Measurements from ENCODE around the gene CCNK.

GRCh38 chr14:99467336-99468078 lies 13.7 kb upstream of the CCNK start:
- no peak for TF ChIP-seq POLR2AphosphoS5 (IDR thresholded peaks at IDR 0.05; ENCODE audit: low read depth, low read length)
- no peak for TF ChIP-seq SIN3A (IDR thresholded peaks at IDR 0.05; ENCODE audit: borderline replicate concordance, insufficient read depth, low read length)
- no peak for TF ChIP-seq REST (IDR thresholded peaks at IDR 0.05; ENCODE audit: insufficient read depth in 1 of 2, low read depth in 2 of 2, low read length in 2 of 2)
- no peak for TF ChIP-seq TAF1 (IDR thresholded peaks at IDR 0.05; ENCODE audit: borderline replicate concordance, insufficient read depth, low read length)
- TF ChIP-seq FOXP2 (optimal IDR thresholded peaks at IDR 0.05; ENCODE audit: borderline replicate concordance, extremely low read depth, extremely low read length, insufficient read depth): no peak

All from PFSK-1 (cell line).